HG03196 (cell line): ENCODE measurements around the gene PSG11.
"Not testable (repeated sequence)": the region's sequence is repeated elsewhere in the genome, so short reads cannot be mapped to it uniquely, and the experiment has no call there.

Experiments
- ATAC-seq: cut with Tn5 transposase; IDR thresholded peaks from one replicate; pipeline ENCODE4 v1.9.1; 2021; ENCODE audit not compliant: unreplicated experiment

The PSG11 gene

DNA sequence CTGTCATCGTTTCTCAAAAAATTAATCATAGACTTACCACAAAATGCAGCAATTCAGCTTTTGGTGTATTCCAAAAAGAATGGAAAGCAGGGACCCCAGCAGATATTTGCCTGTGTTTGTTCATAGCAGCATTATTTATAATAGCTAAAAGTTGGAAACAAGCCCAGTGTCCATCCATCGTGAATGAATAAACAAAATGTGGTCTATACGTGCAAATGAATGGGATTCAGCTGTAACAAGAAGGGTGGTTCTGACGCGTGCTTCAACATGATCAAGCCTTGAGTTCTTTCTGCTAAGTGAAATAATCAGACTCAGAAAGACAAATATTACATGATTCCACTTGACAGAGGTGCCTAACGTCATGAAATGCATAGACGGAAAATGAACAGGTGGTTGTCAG lies 36.4 kb downstream of the PSG11 start:
- ATAC-seq: no peak

DNA sequence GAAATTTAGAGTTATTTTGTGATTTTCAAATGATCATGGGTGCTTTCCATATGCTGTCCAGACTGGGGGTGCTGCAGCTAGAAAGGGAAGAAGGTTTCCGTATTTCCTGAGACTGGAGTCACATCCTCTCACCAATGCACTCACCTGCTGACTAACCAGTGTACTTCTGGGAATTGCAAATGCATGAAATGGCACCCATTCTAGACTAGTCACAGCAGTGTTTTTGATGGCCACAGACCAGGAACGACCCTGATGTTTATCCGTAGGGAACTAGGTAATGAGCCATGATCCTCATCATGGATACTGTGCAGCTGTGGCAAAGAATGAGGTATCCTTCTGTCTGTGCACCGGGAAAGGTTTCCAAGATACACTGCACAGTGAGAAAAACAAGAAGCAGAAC lies 37.1 kb downstream of the PSG11 start:
- not testable (repeated sequence) for ATAC-seq

DNA sequence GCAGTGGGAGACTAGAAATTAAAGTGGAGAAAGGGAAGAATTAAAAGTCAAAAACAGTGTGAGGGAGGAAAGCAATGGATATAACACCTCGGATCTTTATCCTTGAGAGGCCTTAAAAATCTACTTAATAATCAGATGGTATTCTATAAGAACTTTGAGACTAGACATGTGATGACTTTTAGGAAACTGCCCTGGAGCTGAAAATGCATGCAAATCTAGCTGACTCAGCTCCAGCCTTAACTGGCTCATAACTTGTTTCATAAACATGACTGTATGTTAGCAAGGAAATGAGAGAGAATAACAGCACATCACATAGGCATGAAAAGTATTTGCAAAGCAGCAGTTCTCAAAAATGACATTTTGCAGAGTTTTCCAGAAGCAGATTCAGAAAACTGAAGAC lies 38.1 kb downstream of the PSG11 start:
- not testable (repeated sequence) for ATAC-seq

DNA sequence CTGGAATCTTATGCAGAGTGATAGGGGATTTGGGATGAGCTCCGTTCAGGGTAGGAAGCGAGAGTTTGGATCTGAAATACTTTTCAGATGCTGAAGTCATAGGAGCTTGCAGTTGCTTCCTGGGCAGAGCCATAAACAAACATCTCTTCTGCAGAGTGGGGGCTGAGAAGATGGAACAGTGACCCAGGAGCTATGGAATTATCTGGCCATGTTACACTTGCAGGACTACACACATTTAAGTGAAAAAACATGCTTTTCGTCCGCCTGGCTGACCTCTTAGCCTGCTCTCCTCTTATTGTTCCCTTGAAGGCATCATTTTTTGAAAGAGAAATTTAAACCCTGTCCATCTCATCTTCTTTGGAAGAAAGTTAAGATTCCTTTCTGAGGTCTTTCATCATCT lies 40.7 kb downstream of the PSG11 start:
- no peak for ATAC-seq

DNA sequence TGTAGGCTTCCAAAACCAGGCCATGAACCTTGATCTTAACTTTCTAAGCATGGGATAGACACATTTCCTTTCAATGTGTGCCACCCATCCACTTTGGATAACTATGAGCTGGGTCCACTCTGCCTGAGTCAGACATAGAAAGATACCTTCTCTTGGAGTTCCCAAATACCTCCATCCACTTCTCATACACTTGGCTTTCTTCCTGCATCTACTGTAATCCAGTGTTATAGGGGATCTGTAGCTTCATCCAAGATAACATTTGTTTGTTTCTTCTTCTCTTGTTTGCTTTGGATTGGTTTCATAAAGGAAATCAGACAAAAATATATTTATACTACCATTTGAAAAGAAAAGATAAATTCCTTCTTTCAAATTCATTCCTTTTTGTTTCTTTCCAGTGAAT lies 44.2 kb downstream of the PSG11 start:
- ATAC-seq: not testable (repeated sequence)

DNA sequence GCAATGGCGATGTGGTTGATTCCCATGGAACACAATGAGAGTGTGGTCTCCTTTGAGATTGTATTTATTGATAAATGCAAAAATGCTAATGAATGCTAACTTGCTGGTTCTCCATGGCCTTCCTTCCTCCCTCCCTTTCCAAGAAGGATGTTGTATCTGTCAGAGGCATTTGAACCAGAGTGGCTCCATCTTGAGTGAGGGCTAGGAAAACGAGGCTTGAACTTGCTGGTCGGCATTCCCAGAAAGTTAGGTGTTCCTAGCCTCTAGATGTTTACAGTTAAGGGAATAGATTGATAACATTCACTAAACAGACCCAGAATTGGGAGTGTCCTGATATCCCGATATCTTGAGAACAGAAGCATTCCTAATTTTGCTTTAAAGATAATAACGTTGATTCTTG lies 54.8 kb downstream of the PSG11 start:
- ATAC-seq: not testable (repeated sequence)

DNA sequence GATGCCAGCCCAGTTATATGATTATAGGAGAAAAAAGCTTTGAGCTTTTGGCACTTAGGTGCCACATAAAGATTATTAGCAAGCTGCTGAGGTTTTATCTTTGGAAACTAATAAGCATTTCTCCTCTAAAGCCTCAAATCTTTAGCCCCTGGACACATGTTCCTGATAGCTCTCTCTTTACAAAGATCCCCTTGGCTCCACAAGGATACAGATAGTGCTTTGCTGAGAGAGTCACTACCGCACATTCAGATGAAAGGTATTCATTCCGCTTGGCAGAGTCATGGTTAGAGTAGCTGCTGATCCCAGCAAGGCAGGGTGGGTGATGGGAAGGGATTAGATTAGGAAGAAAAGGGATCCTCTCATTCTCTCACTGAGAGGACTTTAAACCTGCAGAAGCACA lies 61.1 kb downstream of the PSG11 start:
- ATAC-seq: no peak

DNA sequence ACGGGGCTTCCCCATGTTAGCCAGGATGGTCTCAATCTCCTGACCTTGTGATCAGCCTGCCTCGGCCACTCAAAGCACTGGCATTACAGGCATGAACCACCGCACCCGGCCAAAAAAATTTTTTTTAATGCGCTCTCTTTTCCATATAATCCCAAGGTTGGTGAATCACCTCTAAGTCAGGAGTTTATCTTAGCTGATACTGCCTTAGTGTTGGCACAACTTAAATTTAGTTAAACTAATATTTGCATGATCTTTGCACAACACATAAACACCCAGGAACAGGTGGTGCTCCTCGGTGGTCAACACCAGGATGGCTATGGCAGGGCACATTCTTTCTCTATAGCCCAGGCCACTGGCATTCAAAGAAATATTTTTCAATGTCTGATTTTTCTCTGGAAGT lies 65.2 kb downstream of the PSG11 start:
- no peak for ATAC-seq
